Thyroid gland (tissue), 4 donors: ENCODE measurements around the gene INO80.
"Not testable (repeated sequence)": the region's sequence is repeated elsewhere in the genome, so short reads cannot be mapped to it uniquely, and the experiment has no call there.

ENCODE experiments used
- POLR2A ChIP-seq, 2 donors: fragments of 450-650 bp; IDR thresholded peaks; one replicate each; pipeline ENCODE4 v1.6.1; 2017; ENCODE audit warnings: antibody characterized with exemption in 2 of 2, mild to moderate bottlenecking in 2 of 2, moderate library complexity in 1 of 2
- TF ChIP-seq, protein P1 (sequence below), 6 experiments: fragments of 200-600 bp in 3 of 6; fragments of 450-650 bp in 3 of 6; sonication (generic) in 3 of 6; IDR thresholded peaks; one replicate each; pipeline ENCODE4 v1.5.1; 2016 to 2019; ENCODE audit warnings: antibody characterized with exemption in 6 of 6, mild to moderate bottlenecking in 2 of 6, inconsistent platforms in 1 of 6, moderate library complexity in 1 of 6

DNA sequence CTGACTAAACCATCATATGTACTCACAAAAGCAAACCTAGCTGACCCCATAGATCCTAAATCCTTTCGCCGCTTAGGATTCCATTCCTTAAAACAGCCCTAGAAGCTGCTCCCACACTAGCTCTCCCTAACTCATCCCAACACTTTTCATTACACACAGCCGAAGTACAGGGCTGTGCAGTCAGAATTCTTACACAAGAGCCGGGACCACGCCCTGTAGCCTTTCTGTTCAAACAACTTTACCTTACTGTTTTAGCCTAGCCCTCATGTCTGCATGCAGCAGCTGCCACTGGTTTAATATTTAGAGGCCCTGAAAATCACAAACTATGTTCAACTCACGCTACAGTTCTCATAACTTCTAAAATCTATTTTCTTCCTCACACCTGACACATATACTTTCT lies 19.5 kb upstream of the INO80 start:
- TF ChIP-seq, protein P1, sequence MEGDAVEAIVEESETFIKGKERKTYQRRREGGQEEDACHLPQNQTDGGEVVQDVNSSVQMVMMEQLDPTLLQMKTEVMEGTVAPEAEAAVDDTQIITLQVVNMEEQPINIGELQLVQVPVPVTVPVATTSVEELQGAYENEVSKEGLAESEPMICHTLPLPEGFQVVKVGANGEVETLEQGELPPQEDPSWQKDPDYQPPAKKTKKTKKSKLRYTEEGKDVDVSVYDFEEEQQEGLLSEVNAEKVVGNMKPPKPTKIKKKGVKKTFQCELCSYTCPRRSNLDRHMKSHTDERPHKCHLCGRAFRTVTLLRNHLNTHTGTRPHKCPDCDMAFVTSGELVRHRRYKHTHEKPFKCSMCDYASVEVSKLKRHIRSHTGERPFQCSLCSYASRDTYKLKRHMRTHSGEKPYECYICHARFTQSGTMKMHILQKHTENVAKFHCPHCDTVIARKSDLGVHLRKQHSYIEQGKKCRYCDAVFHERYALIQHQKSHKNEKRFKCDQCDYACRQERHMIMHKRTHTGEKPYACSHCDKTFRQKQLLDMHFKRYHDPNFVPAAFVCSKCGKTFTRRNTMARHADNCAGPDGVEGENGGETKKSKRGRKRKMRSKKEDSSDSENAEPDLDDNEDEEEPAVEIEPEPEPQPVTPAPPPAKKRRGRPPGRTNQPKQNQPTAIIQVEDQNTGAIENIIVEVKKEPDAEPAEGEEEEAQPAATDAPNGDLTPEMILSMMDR (IDR thresholded peaks at IDR 0.05): not testable (repeated sequence)
- not testable (repeated sequence) for TF ChIP-seq POLR2A (IDR thresholded peaks at IDR 0.05)
